Mammary epithelial cell (primary cell): Measurements from ENCODE around the gene TRPV6.

Experiments
- EZH2 ChIP-seq: IDR thresholded peaks from 2 replicates; pipeline ENCODE4 v1.6.1; 2012; ENCODE audit warnings: low read length, inconsistent platforms, borderline replicate concordance
- TF ChIP-seq, protein P1 (sequence below), 2 donors: IDR thresholded peaks in 1 of 2; conservative IDR thresholded peaks in 1 of 2; 2 replicates each; pipeline ENCODE4 v1.5.1; 2011 to 2012; ENCODE audit warnings: inconsistent platforms in 2 of 2, low read length in 2 of 2, mild to moderate bottlenecking in 2 of 2, control low read depth in 1 of 2, low read depth in 1 of 2; ENCODE audit not compliant: insufficient read depth in 1 of 2; ENCODE audit errors: extremely low read depth in 1 of 2

DNA sequence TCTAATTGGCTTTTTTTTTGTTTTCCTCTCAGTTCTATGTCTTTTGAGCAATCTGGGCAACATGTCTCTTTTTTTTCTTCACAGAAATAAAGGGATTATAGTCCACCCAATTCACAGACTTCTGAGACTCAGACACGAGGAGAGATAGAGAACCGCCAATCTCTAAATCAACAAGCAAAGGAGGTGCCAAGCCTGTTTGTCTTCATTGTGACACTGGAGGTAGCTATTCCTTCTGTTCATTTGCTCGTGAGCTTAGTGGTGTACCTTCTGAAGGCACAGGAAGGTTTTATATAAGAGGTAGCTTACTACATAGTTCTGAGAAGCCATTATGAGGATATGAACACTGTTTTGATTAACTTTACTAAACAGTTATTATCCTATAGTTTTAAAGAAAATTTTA, 24.6 kb downstream of the TRPV6 start:
- TF ChIP-seq, protein P1, sequence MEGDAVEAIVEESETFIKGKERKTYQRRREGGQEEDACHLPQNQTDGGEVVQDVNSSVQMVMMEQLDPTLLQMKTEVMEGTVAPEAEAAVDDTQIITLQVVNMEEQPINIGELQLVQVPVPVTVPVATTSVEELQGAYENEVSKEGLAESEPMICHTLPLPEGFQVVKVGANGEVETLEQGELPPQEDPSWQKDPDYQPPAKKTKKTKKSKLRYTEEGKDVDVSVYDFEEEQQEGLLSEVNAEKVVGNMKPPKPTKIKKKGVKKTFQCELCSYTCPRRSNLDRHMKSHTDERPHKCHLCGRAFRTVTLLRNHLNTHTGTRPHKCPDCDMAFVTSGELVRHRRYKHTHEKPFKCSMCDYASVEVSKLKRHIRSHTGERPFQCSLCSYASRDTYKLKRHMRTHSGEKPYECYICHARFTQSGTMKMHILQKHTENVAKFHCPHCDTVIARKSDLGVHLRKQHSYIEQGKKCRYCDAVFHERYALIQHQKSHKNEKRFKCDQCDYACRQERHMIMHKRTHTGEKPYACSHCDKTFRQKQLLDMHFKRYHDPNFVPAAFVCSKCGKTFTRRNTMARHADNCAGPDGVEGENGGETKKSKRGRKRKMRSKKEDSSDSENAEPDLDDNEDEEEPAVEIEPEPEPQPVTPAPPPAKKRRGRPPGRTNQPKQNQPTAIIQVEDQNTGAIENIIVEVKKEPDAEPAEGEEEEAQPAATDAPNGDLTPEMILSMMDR (conservative IDR thresholded peaks at IDR 0.05 in 1 of 2, IDR thresholded peaks at IDR 0.05 in 1 of 2; ENCODE audit: extremely low read depth in 1 of 2, insufficient read depth in 1 of 2, low read depth in 1 of 2, low read length in 2 of 2), result no peak
- TF ChIP-seq EZH2, result no peak
